Measurements from ENCODE around the gene ZIC5.

ZIC5 gene

GRCh38 chr13:99971576-99972189 is at the start of gene ZIC5:
Gene ZIC5, minus strand, starts transcription at chr13:99971767. Its CDS starts 164 bp downstream, at chr13:99971603.
- no peak for DNase-seq

GRCh38 chr13:100019780-100020356 is 48.3 kb upstream of the ZIC5 start:
- no peak for DNase-seq

GRCh38 chr13:100014621-100015020 is 43.1 kb upstream of the ZIC5 start:
- no peak for DNase-seq

- DNase-seq, result no peak
These were observed 26.7 kb upstream of the ZIC5 start for GRCh38 chr13:99998261-99998660.

- DNase-seq, result no peak
These were observed 26.2 kb upstream of the ZIC5 start for GRCh38 chr13:99997702-99998214.

- DNase-seq, result no peak
These were observed 24.9 kb upstream of the ZIC5 start for GRCh38 chr13:99996381-99996973.

- DNase-seq, result no peak
These were observed 24.2 kb upstream of the ZIC5 start for GRCh38 chr13:99995589-99996380.

- DNase-seq, result no peak
These were observed 23.6 kb upstream of the ZIC5 start for GRCh38 chr13:99995104-99995588.

GRCh38 chr13:99994638-99995020 is 23.1 kb upstream of the ZIC5 start:
- DNase-seq, result no peak

- DNase-seq, result no peak
These were observed 22.4 kb upstream of the ZIC5 start for GRCh38 chr13:99993660-99994637.

- no peak for DNase-seq
These were observed 21.4 kb upstream of the ZIC5 start for GRCh38 chr13:99992949-99993351.

GRCh38 chr13:99991828-99992775 is 20.5 kb upstream of the ZIC5 start:
- DNase-seq, result no peak

GRCh38 chr13:99991013-99991827 is 19.7 kb upstream of the ZIC5 start:
- DNase-seq, result no peak

- peak; percentile 5 for DNase-seq
These were observed 18.8 kb upstream of the ZIC5 start for GRCh38 chr13:99990126-99990977.

GRCh38 chr13:99989276-99990125 is 17.9 kb upstream of the ZIC5 start:
- peak; percentile 4 for DNase-seq

- no peak for DNase-seq
These were observed 17.1 kb upstream of the ZIC5 start for GRCh38 chr13:99988529-99989275.
